Activated CD4-positive, alpha-beta T cell treated with anti-CD3 and anti-CD28 coated beads, Interleukin-2, Interleukin-6, amounts not matched to agents 100 ng/mL and 50 ng/mL, durations not matched to agents 16 hours and 8 hours (primary cell): Measurements from ENCODE around the gene PSMG3.

Source experiments
- DNase-seq: peaks from one replicate; pipeline ENCODE4 v3.0.0-alpha.2; 2020

PSMG3 gene

GRCh38 chr7:1542841-1543747 lies 26.7 kb downstream of the PSMG3 start:
- DNase-seq = no peak

GRCh38 chr7:1542329-1542728 lies 27.5 kb downstream of the PSMG3 start:
- no peak for DNase-seq

DNA sequence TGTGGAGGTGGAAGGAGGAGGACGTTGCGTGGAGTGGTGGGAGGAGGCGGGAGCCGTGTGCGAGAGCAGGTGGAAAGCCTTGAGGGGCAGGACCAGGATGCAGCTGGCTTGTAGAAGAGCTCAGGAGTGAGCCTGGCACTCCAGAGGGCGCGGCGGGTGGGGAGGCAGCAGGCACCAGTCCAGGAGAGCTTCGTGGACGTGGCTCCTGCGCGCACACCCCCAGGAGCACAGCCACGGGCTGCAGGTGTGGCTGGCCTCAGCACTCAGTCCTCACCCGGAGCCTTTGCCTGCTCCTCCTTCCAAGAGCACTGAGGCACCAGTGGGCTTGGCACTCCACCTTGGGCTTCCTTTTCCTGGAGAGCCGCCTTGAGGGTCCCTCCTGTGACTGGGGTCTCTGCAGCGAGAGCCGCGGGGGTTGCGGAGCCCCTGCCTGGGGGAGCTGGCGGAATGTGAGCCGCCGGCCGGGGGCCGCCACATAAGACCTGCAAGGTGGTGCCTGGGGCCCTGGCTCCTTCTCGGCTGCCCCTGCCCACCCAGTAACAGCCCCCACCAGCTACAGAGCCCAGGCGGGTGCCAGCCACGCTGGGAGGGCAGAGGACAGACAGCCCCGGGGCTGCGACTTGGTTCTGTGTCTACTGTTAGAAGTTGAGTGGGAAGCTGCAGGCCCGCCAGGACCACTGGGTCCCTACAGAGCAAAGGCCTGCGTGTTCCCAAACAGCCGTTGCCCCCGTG lies 28.2 kb downstream of the PSMG3 start:
- DNase-seq = no peak

GRCh38 chr7:1540776-1541271 lies 29.0 kb downstream of the PSMG3 start:
- no peak for DNase-seq

- DNase-seq = no peak
Measured at GRCh38 chr7:1539882-1540775, 29.7 kb downstream of the PSMG3 start.

- no peak for DNase-seq
Measured at GRCh38 chr7:1539181-1539881, 30.5 kb downstream of the PSMG3 start.

DNA sequence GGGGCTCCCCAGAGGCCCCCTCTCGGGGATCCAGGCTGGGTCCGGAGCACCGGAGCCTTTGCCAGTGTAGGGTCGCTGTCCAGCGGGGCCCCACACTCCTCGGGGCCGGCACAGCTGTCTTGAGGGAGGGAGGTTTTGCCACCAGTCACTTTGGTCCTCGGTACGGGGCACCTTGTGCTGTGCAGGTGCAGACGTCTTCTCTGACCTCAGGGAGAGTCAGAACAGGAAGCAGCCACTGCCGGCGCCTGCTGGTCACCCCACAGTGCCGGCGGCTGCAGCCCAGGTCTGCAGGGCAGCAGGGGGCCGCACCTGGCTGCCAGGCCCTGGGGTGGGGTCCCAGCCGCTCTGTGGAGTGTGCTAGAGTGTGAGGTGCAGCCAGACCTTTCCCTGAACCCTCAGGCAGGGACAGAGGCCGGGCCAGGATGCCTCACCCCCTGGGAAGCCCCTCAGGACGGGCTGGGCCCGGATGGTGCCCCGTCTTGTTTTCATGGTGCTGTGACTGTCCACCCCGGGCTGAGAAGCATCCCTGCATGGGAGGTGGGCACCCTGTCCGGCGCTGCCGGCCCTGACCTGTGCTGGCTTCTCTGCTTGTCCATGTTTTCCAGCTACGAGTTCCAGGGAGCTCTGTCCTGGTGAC lies 31.2 kb downstream of the PSMG3 start:
- no peak for DNase-seq

DNA sequence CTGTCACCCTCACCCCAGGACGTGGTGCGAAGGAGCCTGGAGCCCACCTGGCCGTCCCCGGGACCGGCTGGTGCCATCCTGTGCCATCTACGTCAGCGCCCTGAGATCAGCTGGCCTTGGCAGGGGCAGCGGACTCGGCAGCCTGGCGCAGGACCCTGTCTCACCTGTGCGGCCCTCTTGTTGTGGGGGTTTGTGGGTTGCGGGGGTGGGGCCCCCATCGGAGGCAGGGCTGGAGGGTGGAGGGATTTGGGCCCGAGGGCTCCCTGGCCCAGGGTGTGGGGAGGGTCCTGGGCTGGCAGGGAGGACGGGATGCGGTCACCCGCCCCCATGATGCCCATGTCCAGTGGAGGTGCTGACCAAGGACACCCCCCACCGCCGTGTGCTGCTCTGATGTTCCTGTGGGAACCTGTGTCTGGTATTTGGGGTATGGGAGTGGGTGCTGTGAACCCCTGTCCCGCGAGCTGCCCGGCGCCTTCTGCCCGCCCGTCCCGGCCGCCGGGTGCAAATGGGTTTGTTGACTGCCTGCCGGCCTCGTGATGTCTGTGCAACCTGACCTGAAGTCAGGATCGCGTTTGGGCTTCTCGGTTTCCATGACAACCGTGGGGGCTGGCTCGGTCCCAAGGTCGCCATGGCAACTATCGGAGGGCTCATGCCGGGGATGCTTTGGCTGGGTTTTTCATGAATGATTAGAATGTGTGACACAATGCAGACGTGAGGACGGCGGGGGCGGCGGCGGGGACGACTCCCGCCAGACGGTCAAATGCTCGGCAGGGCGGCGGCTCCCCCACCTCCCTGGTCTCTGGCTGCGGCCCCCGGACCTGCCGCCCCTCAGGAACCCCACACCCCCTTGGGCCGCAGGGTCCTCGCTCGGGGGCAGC lies 32.1 kb downstream of the PSMG3 start:
- DNase-seq = no peak

- no peak for DNase-seq
Measured at GRCh38 chr7:1536743-1537534, 32.9 kb downstream of the PSMG3 start.

DNA sequence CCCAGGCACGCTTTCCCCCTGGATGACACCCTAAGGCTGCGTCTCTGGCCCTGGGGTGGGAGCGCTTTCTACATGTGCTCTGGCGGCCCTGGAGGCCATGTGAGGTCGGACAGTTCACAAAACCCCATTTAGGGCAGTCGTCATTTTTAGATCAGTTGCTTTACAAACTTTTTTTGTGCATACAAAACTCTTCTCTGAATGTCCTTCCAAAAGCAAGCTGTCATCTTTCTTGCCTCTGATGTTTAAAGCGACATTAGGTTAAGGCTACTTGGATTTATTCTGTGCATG lies 33.4 kb downstream of the PSMG3 start:
- DNase-seq = no peak

DNA sequence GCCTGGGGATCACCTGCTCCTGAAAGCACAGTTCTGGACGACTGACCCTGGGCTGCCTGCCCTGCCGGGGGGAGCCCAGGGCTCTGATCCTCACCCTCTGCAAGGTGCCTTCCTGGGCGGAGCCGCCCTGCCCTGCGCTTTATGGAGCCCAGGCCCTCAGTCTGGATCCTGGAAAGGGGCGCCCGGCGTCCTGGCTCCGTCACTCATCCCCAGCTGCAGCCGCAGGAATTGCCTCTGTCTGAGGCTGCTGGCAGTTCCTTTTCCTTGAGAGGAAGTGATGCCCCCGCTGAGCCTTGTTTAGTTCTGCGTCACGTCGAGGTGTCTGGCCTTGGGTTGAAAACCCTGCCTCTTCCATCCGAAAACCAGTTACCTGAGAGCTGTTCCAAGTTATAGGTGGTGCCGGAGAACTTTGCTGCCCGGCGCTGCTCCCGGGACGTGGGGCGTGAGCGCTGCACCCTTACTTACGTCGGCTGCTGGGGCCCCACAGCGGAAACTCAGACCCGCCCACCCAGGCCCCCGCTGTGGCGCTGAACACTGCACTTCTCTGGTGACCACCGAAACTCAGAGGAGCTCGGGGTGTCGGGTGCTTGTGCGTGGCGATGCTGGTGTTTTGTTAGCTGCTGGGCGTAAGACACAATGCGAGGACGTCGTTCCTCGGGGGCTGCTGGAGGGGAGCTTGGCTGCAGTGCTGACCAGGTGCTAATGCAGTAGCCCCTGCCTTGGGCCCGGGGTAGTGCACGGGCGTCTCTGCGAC lies 34.0 kb downstream of the PSMG3 start:
- no peak for DNase-seq

DNA sequence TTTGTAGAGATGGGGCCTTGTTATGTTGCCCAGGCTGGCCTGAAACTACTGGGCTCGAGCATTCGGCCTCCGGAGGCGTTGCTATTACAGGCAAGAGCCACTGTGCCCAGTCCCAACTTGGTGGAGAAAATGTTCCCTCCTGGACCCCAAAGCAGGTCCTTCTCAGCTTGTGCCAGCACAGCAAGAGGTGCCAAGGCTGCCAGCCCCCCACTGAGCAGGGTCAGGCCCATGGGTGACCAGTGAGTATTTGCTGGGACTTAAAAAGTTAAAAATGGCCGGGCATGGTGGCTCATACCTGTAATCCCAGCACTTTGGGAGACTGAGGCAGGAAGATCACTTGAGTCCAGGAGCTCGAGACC lies 34.8 kb downstream of the PSMG3 start:
- DNase-seq = no peak

GRCh38 chr7:1534330-1535099 lies 35.3 kb downstream of the PSMG3 start:
- no peak for DNase-seq

DNA sequence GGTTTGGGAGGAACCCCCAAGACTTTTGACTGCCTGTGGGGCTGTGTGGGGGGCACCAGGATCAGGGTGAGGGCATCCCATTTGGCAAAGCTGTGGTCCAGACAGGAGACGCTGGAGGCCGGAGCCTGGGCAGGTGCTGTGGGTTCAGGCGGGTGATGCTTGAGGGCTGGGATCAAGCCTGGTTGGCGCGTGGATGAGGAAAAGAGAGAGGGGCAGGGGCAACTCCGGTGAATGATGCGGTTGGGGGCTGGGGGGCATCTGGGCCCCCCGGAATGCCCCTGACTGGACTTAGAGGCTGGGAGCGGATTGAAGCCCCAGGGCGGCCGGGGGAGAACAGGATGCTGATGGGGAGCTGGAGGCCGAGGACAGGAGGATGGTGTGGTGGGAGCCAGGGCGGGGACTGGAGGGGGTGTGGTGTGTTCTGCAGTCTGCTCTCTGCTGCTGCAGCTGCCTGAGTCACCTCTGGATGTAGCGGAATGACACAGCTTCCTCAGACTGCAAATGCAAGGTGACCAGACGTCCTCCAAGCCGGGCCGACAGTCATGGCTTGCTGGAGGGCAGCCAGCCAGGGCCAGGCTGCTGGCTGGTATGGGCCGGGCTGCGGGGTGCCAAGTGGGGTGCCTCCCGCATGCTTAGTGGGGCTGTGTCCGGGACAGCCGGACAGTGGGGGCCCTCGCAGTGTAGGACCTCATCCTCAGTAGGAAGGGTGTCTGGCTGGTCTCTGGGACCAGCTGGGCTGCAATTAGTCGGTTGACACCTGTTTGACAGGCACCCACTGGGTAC lies 36.1 kb downstream of the PSMG3 start:
- DNase-seq = peak; percentile 79

- no peak for DNase-seq
Measured at GRCh38 chr7:1533255-1533546, 36.6 kb downstream of the PSMG3 start.

DNA sequence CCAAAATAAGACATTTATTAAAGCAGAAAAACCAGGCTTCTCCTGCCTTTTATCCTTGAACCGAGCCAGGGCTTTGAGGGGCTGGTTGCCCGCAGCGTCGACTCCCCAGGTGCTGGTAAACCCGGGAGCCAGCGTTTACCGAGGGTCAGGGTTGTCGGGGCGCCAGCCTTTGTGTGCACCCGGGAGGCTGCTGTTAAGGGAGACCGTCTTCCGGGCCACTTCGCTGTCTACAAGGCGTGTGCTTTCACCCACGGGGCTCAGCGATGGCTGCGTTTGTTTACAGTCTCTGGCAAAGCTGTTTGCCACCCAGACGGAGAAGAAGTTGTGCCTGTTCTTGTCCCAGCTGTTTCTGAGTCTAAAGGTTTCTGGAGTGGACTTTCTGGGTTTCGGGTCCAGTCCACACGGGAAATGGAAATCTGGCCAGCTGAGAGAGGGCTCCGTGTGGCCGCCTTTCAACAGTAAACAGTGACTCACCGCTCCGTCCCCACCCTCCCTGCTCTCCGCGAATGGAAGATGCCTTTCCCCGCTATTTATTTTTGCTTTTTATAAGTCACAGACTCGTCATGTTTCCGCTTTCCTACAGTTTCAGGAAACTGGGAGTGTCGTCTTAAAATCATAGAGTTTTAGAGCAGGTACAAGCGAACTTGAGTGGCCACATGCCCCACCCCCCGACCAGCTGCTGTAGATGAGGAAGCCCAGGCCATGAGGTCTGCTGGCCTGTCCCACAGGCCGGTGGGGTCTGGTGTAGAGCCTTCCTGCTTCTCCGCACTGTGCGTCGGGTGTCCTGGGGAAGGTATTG lies 37.2 kb downstream of the PSMG3 start:
- peak; percentile 68 for DNase-seq

- DNase-seq = no peak
Measured at GRCh38 chr7:1531979-1532455, 37.8 kb downstream of the PSMG3 start.
